Measurements from ENCODE around the gene ZFP64. TPM values are rescaled to one million over a fixed set of nuclear protein-coding genes. Genes with fewer than 3 reads are reported as not detected.
A peak's percentile ranks its signal among the peaks of the same experiment; 100 is the strongest.
"Not testable (repeated sequence)": the region's sequence is repeated elsewhere in the genome, so short reads cannot be mapped to it uniquely, and the experiment has no call there.

ZFP64 gene
- polyA plus RNA-seq (2013, experiment 1 of 2; ENCODE audit: insufficient read length): 22.0 TPM
- polyA plus RNA-seq (2013, experiment 2 of 2; ENCODE audit: insufficient read length): 21.0 TPM

- peak; percentile 83 for DNase-seq
Observed at GRCh38 chr20:52191132-52191915, at the start of gene ZFP64. Gene ZFP64 (minus strand): TSS chr20:52191779. CDS start chr20:52191636, 143 bp downstream.

GRCh38 chr20:52240802-52241201, 49.2 kb upstream of the ZFP64 start:
- no peak for DNase-seq

- DNase-seq: no peak
Observed at GRCh38 chr20:52239102-52239501, 47.5 kb upstream of the ZFP64 start.

- DNase-seq: no peak
Observed at GRCh38 chr20:52236292-52236691, 44.7 kb upstream of the ZFP64 start.

GRCh38 chr20:52235129-52235528, 43.5 kb upstream of the ZFP64 start:
- no peak for DNase-seq

GRCh38 chr20:52234302-52235045, 42.9 kb upstream of the ZFP64 start:
- DNase-seq: no peak

- no peak for DNase-seq
Observed at GRCh38 chr20:52231230-52231746, 39.7 kb upstream of the ZFP64 start.

GRCh38 chr20:52230409-52230808, 38.8 kb upstream of the ZFP64 start:
- peak; percentile 82 for DNase-seq

- not testable (repeated sequence) for DNase-seq
Observed at GRCh38 chr20:52229346-52229745, 37.8 kb upstream of the ZFP64 start.

- DNase-seq: no peak
Observed at GRCh38 chr20:52226370-52226769, 34.8 kb upstream of the ZFP64 start.

GRCh38 chr20:52224920-52225319, 33.3 kb upstream of the ZFP64 start:
- no peak for DNase-seq

GRCh38 chr20:52221362-52221761, 29.8 kb upstream of the ZFP64 start:
- not testable (repeated sequence) for DNase-seq

- not testable (repeated sequence) for DNase-seq
Observed at GRCh38 chr20:52220891-52221290, 29.3 kb upstream of the ZFP64 start.

- no peak for DNase-seq
Observed at GRCh38 chr20:52219441-52219840, 27.9 kb upstream of the ZFP64 start.

- no peak for DNase-seq
Observed at GRCh38 chr20:52217689-52218395, 26.3 kb upstream of the ZFP64 start.

- no peak for DNase-seq
Observed at GRCh38 chr20:52213995-52214394, 22.4 kb upstream of the ZFP64 start.

- no peak for DNase-seq
Observed at GRCh38 chr20:52212943-52213342, 21.4 kb upstream of the ZFP64 start.

GRCh38 chr20:52210037-52210990, 18.7 kb upstream of the ZFP64 start:
- DNase-seq: no peak

GRCh38 chr20:52209154-52209571, 17.6 kb upstream of the ZFP64 start:
- DNase-seq: no peak

GRCh38 chr20:52207020-52207810, 15.6 kb upstream of the ZFP64 start:
- no peak for DNase-seq

GRCh38 chr20:52204136-52204535, 12.6 kb upstream of the ZFP64 start:
- DNase-seq: no peak

All from fibroblast of skin of scalp (primary cell).